ENCODE data around the gene N4BP3.

The N4BP3 gene

GRCh38 chr5:178153530-178154340, 40.4 kb downstream of the N4BP3 start, which contains the start of gene NHP2:
Gene NHP2, minus strand, starts transcription at chr5:178153885. Its CDS starts 68 bp downstream, at chr5:178153817.
- Histone ChIP-seq H3K4me1 (peaks cover 36% of the 10 kb centered on the region), H3K4me2 (peak within 1 kb of the TSS; percentile 99), H3K36me3 (peaks cover 41% of the 10 kb centered on the region), H3K9ac (peak within 1 kb of the TSS; percentile 91), H4K20me1 (peaks cover 35% of the 10 kb centered on the region), H3K27me3 (no peaks in the 10 kb centered on the region), H3K27ac (peak within 1 kb of the TSS; percentile 81), H3K4me3 (peak within 1 kb of the TSS; percentile 85), H3K9me3 (no peaks in the 10 kb centered on the region)
- TF ChIP-seq Cebpa-rat (IDR thresholded peaks at IDR 0.05) = peak; percentile 70; the same call in 1 of the 2 replicates

- Histone ChIP-seq H3K9me3 (no peaks in the 10 kb centered on the region), H3K27ac (peak overlapping the region; percentile 68), H3K4me2 (peak overlapping the region; percentile 87), H3K9ac (no peak overlapping the region), H3K4me1 (peaks cover 40% of the 10 kb centered on the region), H3K4me3 (peak overlapping the region; percentile 85; the same call in 1 of the 2 replicates), H3K36me3 (peaks cover 28% of the 10 kb centered on the region), H3K27me3 (no peaks in the 10 kb centered on the region), H4K20me1 (peaks cover 22% of the 10 kb centered on the region; the same call in 1 of the 2 replicates)
- no peak for TF ChIP-seq Cebpa-rat (IDR thresholded peaks at IDR 0.05)
These were observed 41.7 kb downstream of the N4BP3 start for GRCh38 chr5:178155065-178155464.

- Histone ChIP-seq H3K9ac (no peak overlapping the region), H3K9me3 (no peaks in the 10 kb centered on the region), H3K36me3 (no peaks in the 10 kb centered on the region), H3K27ac (peak overlapping the region; percentile 35; the same call in 1 of the 2 replicates), H3K27me3 (no peaks in the 10 kb centered on the region), H3K4me2 (peak overlapping the region; percentile 44), H4K20me1 (no peaks in the 10 kb centered on the region), H3K4me3 (no peak overlapping the region), H3K4me1 (peaks cover 33% of the 10 kb centered on the region)
- no peak for TF ChIP-seq Cebpa-rat (IDR thresholded peaks at IDR 0.05)
These were observed 46.8 kb downstream of the N4BP3 start for GRCh38 chr5:178160176-178160575.

GRCh38 chr5:178162481-178162880, 49.1 kb downstream of the N4BP3 start:
- Histone ChIP-seq H3K36me3 (no peaks in the 10 kb centered on the region), H3K27me3 (no peaks in the 10 kb centered on the region), H3K4me1 (peaks cover 26% of the 10 kb centered on the region), H4K20me1 (no peaks in the 10 kb centered on the region), H3K4me3 (no peak overlapping the region), H3K27ac (no peak overlapping the region), H3K4me2 (no peak overlapping the region), H3K9ac (no peak overlapping the region), H3K9me3 (no peaks in the 10 kb centered on the region)
- no peak for TF ChIP-seq Cebpa-rat (IDR thresholded peaks at IDR 0.05)

- Histone ChIP-seq H3K27ac (no peak overlapping the region), H3K27me3 (no peaks in the 10 kb centered on the region), H4K20me1 (no peaks in the 10 kb centered on the region), H3K4me2 (peak overlapping the region; percentile 71), H3K4me1 (peaks cover 31% of the 10 kb centered on the region), H3K9ac (0 out of 2 replicates have a peak overlapping the region, but pooled peaks have one; percentile 23), H3K36me3 (no peaks in the 10 kb centered on the region), H3K9me3 (no peaks in the 10 kb centered on the region), H3K4me3 (peak overlapping the region; percentile 10; the same call in 1 of the 2 replicates)
- TF ChIP-seq Cebpa-rat (IDR thresholded peaks at IDR 0.05) = no peak
These were observed 50.7 kb downstream of the N4BP3 start for GRCh38 chr5:178163772-178164735.

- no peak overlapping the region for H3K9ac ChIP-seq
- H3K4me1 ChIP-seq = peaks cover 21% of the 10 kb centered on the region
- no peak for TF ChIP-seq Cebpa-rat (IDR thresholded peaks at IDR 0.05)
- no peak overlapping the region for H3K4me2 ChIP-seq
- no peaks in the 10 kb centered on the region for H3K9me3 ChIP-seq
- no peaks in the 10 kb centered on the region for H4K20me1 ChIP-seq
- H3K27ac ChIP-seq = no peak overlapping the region
- H3K27me3 ChIP-seq = no peaks in the 10 kb centered on the region
- H3K36me3 ChIP-seq = no peaks in the 10 kb centered on the region
- no peak overlapping the region for H3K4me3 ChIP-seq
These were observed 52.2 kb downstream of the N4BP3 start for GRCh38 chr5:178165581-178165980.

GRCh38 chr5:178170455-178170854, 57.1 kb downstream of the N4BP3 start:
- H3K27me3 ChIP-seq = no peaks in the 10 kb centered on the region
- no peak for TF ChIP-seq Cebpa-rat (IDR thresholded peaks at IDR 0.05)
- H3K4me1 ChIP-seq = peaks cover 4% of the 10 kb centered on the region; the same call in 1 of the 2 replicates

GRCh38 chr5:178174456-178174855, 61.1 kb downstream of the N4BP3 start:
- no peaks in the 10 kb centered on the region for H3K4me1 ChIP-seq
- H3K4me3 ChIP-seq = no peak overlapping the region
- H3K9me3 ChIP-seq = no peaks in the 10 kb centered on the region
- H3K27me3 ChIP-seq = no peaks in the 10 kb centered on the region
- no peaks in the 10 kb centered on the region for H4K20me1 ChIP-seq
- no peak for TF ChIP-seq Cebpa-rat (IDR thresholded peaks at IDR 0.05)
- H3K27ac ChIP-seq = no peak overlapping the region
- no peak overlapping the region for H3K4me2 ChIP-seq
- no peaks in the 10 kb centered on the region for H3K36me3 ChIP-seq
- H3K9ac ChIP-seq = no peak overlapping the region

More at GRCh38 chr5:178170455-178170854, 57.1 kb downstream of the N4BP3 start:
- Histone ChIP-seq H3K27ac (no peak overlapping the region), H4K20me1 (no peaks in the 10 kb centered on the region), H3K9ac (no peak overlapping the region), H3K9me3 (no peaks in the 10 kb centered on the region), H3K4me3 (no peak overlapping the region), H3K4me2 (no peak overlapping the region), H3K36me3 (no peaks in the 10 kb centered on the region)
